ENCODE data around the gene KIF5C.

KIF5C gene

DNA sequence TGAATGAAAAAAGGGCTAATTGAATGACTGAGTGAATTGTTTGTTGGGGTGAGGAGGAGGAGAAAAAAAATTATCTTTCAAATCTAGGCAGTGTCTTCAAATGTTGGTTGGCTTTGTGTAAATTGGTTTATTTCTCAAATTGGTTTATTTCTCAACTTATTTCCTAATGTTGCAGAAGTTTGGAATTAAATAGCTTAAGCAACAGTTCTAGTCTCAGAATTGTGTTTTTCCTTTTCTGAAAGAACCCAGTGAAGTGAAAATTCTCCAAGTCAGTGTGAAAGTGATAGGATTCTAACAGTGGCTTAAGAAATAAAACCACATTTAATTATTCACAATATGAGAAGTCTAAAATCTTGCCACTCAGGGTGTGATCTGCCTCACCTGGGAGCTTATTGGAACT lies 108.9 kb downstream of the KIF5C start:
- Histone ChIP-seq H3K27ac (peak overlapping the region; percentile 55), H3K27me3 (no peaks in the 10 kb centered on the region), H3K4me3 (ENCODE audit: low read depth in 1 of 2, low read length in 1 of 2) (no peak overlapping the region), H3K9me3 (no peaks in the 10 kb centered on the region), H3K36me3 (no peaks in the 10 kb centered on the region), H3K4me1 (ENCODE audit: control insufficient read depth in 1 of 2, insufficient read depth in 1 of 2, low read depth in 1 of 2, low read length in 1 of 2) (peaks cover 52 to 67% of the 10 kb centered on the region in 2 experiments)
- TF ChIP-seq, protein P1, sequence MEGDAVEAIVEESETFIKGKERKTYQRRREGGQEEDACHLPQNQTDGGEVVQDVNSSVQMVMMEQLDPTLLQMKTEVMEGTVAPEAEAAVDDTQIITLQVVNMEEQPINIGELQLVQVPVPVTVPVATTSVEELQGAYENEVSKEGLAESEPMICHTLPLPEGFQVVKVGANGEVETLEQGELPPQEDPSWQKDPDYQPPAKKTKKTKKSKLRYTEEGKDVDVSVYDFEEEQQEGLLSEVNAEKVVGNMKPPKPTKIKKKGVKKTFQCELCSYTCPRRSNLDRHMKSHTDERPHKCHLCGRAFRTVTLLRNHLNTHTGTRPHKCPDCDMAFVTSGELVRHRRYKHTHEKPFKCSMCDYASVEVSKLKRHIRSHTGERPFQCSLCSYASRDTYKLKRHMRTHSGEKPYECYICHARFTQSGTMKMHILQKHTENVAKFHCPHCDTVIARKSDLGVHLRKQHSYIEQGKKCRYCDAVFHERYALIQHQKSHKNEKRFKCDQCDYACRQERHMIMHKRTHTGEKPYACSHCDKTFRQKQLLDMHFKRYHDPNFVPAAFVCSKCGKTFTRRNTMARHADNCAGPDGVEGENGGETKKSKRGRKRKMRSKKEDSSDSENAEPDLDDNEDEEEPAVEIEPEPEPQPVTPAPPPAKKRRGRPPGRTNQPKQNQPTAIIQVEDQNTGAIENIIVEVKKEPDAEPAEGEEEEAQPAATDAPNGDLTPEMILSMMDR (IDR thresholded peaks at IDR 0.05) = no peak

DNA sequence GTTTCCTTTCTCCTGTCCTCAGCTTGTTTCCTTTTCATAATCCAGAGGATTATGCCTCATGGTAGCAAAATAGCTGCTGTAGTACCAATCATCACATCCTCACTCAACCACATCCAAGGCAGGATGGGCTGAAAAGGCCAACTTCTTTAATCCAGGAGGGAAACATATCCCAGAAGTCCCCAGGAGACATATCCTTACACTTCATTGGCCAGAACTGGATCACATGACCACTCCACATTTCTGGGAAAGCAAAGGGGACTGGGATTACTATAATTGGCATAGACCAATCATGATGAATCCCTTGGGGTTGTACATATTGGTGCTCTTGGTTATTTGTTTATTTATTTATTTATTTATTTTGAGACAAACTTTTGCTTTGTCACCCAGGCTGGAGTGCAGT lies 109.4 kb downstream of the KIF5C start:
- no peaks in the 10 kb centered on the region for H3K27me3 ChIP-seq
- TF ChIP-seq, protein P1 (IDR thresholded peaks at IDR 0.05) = no peak
- H3K4me3 ChIP-seq (ENCODE audit: low read depth in 1 of 2, low read length in 1 of 2) = no peak overlapping the region
- peak overlapping the region; percentile 55 for H3K27ac ChIP-seq
- H3K4me1 ChIP-seq (ENCODE audit: control insufficient read depth in 1 of 2, insufficient read depth in 1 of 2, low read depth in 1 of 2, low read length in 1 of 2) = peaks cover 47 to 64% of the 10 kb centered on the region in 2 experiments
- no peaks in the 10 kb centered on the region for H3K36me3 ChIP-seq
- no peaks in the 10 kb centered on the region for H3K9me3 ChIP-seq

DNA sequence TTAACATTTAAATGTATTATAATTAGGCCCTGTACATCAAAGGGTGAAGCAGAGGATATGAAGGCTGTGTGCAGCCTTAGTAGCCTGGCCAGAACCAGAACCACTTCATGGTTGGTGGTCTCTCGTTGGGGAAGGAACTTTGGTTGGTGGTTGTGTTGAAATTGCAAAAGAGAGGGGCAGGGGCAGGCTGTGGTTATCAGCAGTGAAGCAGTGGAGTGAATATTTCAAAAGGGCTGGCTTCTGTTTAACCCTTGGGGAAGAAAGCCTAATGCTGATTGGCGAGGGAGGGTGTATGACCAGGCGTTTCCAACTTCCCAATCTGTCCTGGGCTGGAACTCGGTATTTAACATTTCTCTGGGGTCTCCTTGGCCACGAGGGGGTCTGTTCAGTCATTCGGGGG lies 112.3 kb downstream of the KIF5C start:
- peak overlapping the region; percentile 53 for H3K27ac ChIP-seq
- TF ChIP-seq, protein P1 (IDR thresholded peaks at IDR 0.05) = no peak
- no peaks in the 10 kb centered on the region for H3K27me3 ChIP-seq
- no peaks in the 10 kb centered on the region for H3K9me3 ChIP-seq
- no peaks in the 10 kb centered on the region for H3K36me3 ChIP-seq
- H3K4me1 ChIP-seq (ENCODE audit: control insufficient read depth in 1 of 2, insufficient read depth in 1 of 2, low read depth in 1 of 2, low read length in 1 of 2) = peaks cover 37 to 57% of the 10 kb centered on the region in 2 experiments
- no peak overlapping the region for H3K4me3 ChIP-seq (ENCODE audit: low read depth in 1 of 2, low read length in 1 of 2)

DNA sequence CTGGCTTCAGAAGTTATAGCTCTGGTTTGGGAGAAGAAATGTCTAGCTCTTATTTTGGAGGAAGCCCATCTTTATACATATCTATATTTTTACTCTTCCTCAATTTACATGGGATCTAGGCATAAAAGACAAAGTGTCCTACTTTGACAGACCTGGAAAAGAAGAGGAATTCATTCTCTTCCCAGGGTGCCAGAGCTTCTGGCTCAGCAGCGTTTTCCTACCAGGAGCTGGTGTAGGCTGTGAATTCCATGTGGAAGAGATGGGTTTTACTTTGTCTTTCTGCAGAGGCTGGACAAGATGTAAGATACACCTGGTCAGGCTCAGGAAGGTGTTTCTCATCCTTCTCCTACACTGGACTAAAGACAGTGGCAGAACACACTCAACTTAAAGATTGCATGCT lies 113.3 kb downstream of the KIF5C start:
- Histone ChIP-seq H3K9me3 (no peaks in the 10 kb centered on the region), H3K4me1 (ENCODE audit: control insufficient read depth in 1 of 2, insufficient read depth in 1 of 2, low read depth in 1 of 2, low read length in 1 of 2) (peaks cover 36 to 53% of the 10 kb centered on the region in 2 experiments)
- TF ChIP-seq, protein P1 (IDR thresholded peaks at IDR 0.05) = no peak

DNA sequence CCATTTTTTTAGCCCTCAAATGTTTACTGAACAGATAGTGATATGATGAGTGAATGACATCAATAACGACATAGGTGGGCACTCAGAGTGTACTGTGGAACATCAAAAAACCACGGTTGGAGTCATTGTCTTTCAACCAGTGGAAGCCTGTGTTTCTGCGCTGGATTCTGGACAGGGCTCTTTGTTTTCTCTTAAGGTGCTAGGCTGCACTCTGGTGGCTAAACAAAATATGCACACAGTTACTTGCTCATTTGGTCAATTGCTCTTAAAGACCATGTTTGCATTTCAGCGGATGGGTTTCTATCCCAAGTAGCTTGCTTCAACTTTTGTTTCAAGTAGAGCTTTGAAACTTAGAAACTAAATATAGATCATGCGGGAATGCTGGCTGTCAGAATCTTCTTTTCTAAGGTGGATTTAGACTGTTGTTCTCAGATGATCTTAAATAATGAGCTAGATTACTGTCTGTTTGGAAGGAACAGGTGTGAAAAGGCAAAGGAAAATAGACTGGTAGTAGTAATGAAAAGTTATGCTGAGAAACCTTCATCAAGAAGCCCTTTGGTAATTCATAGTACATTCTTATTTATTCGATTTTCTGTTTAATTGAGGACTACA lies 115.0 kb downstream of the KIF5C start:
- TF ChIP-seq, protein P1 (IDR thresholded peaks at IDR 0.05) = no peak
- H3K36me3 ChIP-seq = no peaks in the 10 kb centered on the region
- H3K4me1 ChIP-seq (ENCODE audit: control insufficient read depth in 1 of 2, insufficient read depth in 1 of 2, low read depth in 1 of 2, low read length in 1 of 2) = peaks cover 23 to 37% of the 10 kb centered on the region in 2 experiments
- peaks cover 2% of the 10 kb centered on the region for H3K27me3 ChIP-seq
- no peak overlapping the region for H3K4me3 ChIP-seq (ENCODE audit: low read depth in 1 of 2, low read length in 1 of 2)
- H3K27ac ChIP-seq = no peak overlapping the region
- no peaks in the 10 kb centered on the region for H3K9me3 ChIP-seq

More for the DNA sequence above, 113.3 kb downstream of the KIF5C start:
- no peaks in the 10 kb centered on the region for H3K36me3 ChIP-seq
- no peak overlapping the region for H3K4me3 ChIP-seq (ENCODE audit: low read depth in 1 of 2, low read length in 1 of 2)
- no peaks in the 10 kb centered on the region for H3K27me3 ChIP-seq
- H3K27ac ChIP-seq = no peak overlapping the region

All from neutrophil (primary cell).